HL-60 (cell line): ENCODE results near the gene TMEM131L.

Experiments
- DNase-seq, 2 experiments: peaks; one replicate each; pipeline ENCODE4 v3.0.0-alpha.2; 2010 to 2020; ENCODE audit warnings: low read depth in 1 of 2, low spot score in 1 of 2
- H3K27ac ChIP-seq: fragments of 250-450 bp; sonication (Bioruptor Pico); replicated peaks from 2 replicates; pipeline ENCODE4 v1.5.1; 2020; ENCODE audit warnings: mild to moderate bottlenecking, moderate library complexity
- H3K27me3 ChIP-seq: fragments of 250-450 bp; sonication (Bioruptor Pico); 2 replicates; pipeline ENCODE4 v1.5.1; 2021; ENCODE audit warnings: mild to moderate bottlenecking, moderate library complexity; ENCODE audit not compliant: insufficient read depth, poor library complexity, severe bottlenecking
- H3K4me3 ChIP-seq: replicated peaks from 2 replicates; pipeline ENCODE4 v1.5.1; 2011; ENCODE audit warnings: mild to moderate bottlenecking, control low read depth, low read length; ENCODE audit not compliant: insufficient read depth
- GABPA ChIP-seq: IDR thresholded peaks from 2 replicates; pipeline ENCODE4 v1.6.1; 2012; ENCODE audit warnings: low read depth
- POLR2AphosphoS5 ChIP-seq: IDR thresholded peaks from 2 replicates; pipeline ENCODE4 v1.6.1; 2012; ENCODE audit warnings: low read depth
- SPI1 ChIP-seq: IDR thresholded peaks from 2 replicates; pipeline ENCODE4 v1.6.1; 2012; ENCODE audit warnings: low read depth, mild to moderate bottlenecking, borderline replicate concordance
- TF ChIP-seq, protein P1 (sequence below): IDR thresholded peaks from one replicate; pipeline ENCODE4 v1.5.1; 2011; ENCODE audit warnings: low read length, control low read depth, inconsistent platforms; ENCODE audit not compliant: insufficient read depth
- TF ChIP-seq, protein P2 (sequence below): IDR thresholded peaks from 2 replicates; pipeline ENCODE4 v1.6.1; 2012; ENCODE audit warnings: low read depth; ENCODE audit not compliant: insufficient replicate concordance

The TMEM131L gene

DNA sequence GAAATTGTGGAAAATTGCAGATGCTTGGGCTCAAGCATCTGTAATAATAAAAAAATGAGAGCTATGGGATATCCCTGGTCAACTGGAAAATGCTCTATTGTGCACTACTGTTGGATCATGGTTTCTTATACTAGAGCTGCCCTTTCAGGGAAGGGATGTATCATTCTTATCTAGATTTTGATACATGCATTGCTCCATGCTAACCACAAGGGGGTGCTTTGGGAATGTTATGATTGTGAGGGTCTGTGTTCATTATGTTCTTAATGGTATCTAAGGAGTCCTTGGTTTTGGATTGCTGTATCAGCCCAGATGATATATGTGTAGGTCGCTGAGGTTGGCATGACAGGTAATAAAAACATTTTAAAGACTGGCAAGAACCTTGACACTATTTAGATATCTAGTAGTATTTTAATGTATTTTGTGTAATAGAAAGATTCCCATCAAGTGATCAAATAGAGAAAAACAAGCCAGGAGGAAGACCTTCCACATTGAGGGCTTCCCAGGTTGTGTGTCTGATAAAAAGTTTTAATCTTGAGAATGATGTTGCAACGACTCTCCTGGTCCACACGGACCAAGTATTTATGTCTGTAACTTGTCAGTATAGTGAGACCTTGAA, 168.7 kb downstream of the TMEM131L start:
- TF ChIP-seq, protein P1, sequence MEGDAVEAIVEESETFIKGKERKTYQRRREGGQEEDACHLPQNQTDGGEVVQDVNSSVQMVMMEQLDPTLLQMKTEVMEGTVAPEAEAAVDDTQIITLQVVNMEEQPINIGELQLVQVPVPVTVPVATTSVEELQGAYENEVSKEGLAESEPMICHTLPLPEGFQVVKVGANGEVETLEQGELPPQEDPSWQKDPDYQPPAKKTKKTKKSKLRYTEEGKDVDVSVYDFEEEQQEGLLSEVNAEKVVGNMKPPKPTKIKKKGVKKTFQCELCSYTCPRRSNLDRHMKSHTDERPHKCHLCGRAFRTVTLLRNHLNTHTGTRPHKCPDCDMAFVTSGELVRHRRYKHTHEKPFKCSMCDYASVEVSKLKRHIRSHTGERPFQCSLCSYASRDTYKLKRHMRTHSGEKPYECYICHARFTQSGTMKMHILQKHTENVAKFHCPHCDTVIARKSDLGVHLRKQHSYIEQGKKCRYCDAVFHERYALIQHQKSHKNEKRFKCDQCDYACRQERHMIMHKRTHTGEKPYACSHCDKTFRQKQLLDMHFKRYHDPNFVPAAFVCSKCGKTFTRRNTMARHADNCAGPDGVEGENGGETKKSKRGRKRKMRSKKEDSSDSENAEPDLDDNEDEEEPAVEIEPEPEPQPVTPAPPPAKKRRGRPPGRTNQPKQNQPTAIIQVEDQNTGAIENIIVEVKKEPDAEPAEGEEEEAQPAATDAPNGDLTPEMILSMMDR = peak; percentile 55
- TF ChIP-seq, protein P2, sequence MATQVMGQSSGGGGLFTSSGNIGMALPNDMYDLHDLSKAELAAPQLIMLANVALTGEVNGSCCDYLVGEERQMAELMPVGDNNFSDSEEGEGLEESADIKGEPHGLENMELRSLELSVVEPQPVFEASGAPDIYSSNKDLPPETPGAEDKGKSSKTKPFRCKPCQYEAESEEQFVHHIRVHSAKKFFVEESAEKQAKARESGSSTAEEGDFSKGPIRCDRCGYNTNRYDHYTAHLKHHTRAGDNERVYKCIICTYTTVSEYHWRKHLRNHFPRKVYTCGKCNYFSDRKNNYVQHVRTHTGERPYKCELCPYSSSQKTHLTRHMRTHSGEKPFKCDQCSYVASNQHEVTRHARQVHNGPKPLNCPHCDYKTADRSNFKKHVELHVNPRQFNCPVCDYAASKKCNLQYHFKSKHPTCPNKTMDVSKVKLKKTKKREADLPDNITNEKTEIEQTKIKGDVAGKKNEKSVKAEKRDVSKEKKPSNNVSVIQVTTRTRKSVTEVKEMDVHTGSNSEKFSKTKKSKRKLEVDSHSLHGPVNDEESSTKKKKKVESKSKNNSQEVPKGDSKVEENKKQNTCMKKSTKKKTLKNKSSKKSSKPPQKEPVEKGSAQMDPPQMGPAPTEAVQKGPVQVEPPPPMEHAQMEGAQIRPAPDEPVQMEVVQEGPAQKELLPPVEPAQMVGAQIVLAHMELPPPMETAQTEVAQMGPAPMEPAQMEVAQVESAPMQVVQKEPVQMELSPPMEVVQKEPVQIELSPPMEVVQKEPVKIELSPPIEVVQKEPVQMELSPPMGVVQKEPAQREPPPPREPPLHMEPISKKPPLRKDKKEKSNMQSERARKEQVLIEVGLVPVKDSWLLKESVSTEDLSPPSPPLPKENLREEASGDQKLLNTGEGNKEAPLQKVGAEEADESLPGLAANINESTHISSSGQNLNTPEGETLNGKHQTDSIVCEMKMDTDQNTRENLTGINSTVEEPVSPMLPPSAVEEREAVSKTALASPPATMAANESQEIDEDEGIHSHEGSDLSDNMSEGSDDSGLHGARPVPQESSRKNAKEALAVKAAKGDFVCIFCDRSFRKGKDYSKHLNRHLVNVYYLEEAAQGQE = no peak
- no peak for TF ChIP-seq POLR2AphosphoS5
- Histone ChIP-seq H3K4me3 (no peak overlapping the region), H3K27me3 (no peaks in the 10 kb centered on the region), H3K27ac (no peak overlapping the region)
- DNase-seq = peak in 1 of 2 experiments; percentile 20

DNA sequence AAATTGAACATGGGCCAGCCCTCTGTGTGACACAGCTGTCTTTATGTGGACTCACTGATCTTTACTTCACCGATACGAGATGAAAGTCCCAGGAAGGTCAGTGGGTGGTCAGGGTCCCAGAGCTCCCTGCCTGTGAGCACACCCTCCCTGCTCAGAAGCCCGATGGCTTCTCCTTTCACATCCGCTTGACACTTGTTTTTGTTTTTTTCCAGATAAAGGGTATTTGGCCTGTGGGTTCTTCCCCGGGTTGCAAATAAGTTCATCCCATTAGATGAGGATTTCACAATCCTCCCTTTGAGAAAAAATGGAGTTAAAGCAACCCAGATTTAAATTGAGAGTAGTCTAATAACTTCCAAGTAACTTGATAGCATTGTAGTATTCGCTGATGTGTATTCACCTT, 169.7 kb downstream of the TMEM131L start:
- TF ChIP-seq POLR2AphosphoS5 (no peak), GABPA (no peak), SPI1 (no peak)
- TF ChIP-seq, protein P2 = no peak
- TF ChIP-seq, protein P1 = no peak
- no peak for DNase-seq

DNA sequence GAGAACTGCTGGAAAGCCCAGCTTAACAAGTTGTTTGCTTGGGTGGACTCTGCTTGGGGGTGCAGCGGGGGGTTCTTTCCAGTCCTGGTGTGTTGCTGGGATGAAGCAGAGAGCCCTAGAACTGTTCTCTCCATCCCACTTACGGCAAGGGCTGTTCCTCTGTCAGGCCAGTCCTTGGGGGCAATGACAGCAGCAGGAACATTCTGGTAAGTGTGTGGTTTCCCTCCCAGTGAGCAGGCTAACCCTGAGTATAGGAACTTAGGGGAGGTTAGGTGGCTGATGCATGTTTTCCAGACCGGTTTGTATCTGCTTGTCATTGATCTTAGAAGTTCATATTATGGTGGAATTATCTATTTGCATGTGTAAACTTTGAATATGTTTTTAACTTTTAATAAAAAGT, 171.0 kb downstream of the TMEM131L start:
- H3K27me3 ChIP-seq = no peaks in the 10 kb centered on the region
- no peak for DNase-seq
- no peak for TF ChIP-seq GABPA
- TF ChIP-seq POLR2AphosphoS5 = no peak
- TF ChIP-seq, protein P2 = no peak
- TF ChIP-seq, protein P1 = no peak
- no peak for TF ChIP-seq SPI1
- H3K27ac ChIP-seq = no peak overlapping the region
- H3K4me3 ChIP-seq = no peak overlapping the region

More for the DNA sequence above, 169.7 kb downstream of the TMEM131L start:
- H3K4me3 ChIP-seq = no peak overlapping the region
- no peaks in the 10 kb centered on the region for H3K27me3 ChIP-seq
- H3K27ac ChIP-seq = no peak overlapping the region
